HL-60 (cell line): ENCODE results near the gene AMBP.

Source experiments
- DNase-seq, 2 experiments: peaks; one replicate each; pipeline ENCODE4 v3.0.0-alpha.2; 2010 to 2020; ENCODE audit warnings: low read depth in 1 of 2, low spot score in 1 of 2
- H3K27ac ChIP-seq: fragments of 250-450 bp; sonication (Bioruptor Pico); replicated peaks from 2 replicates; pipeline ENCODE4 v1.5.1; 2020; ENCODE audit warnings: mild to moderate bottlenecking, moderate library complexity
- H3K27me3 ChIP-seq: fragments of 250-450 bp; sonication (Bioruptor Pico); 2 replicates; pipeline ENCODE4 v1.5.1; 2021; ENCODE audit warnings: mild to moderate bottlenecking, moderate library complexity; ENCODE audit not compliant: insufficient read depth, poor library complexity, severe bottlenecking
- H3K4me3 ChIP-seq: replicated peaks from 2 replicates; pipeline ENCODE4 v1.5.1; 2011; ENCODE audit warnings: mild to moderate bottlenecking, control low read depth, low read length; ENCODE audit not compliant: insufficient read depth
- GABPA ChIP-seq: IDR thresholded peaks from 2 replicates; pipeline ENCODE4 v1.6.1; 2012; ENCODE audit warnings: low read depth
- POLR2AphosphoS5 ChIP-seq: IDR thresholded peaks from 2 replicates; pipeline ENCODE4 v1.6.1; 2012; ENCODE audit warnings: low read depth
- SPI1 ChIP-seq: IDR thresholded peaks from 2 replicates; pipeline ENCODE4 v1.6.1; 2012; ENCODE audit warnings: low read depth, mild to moderate bottlenecking, borderline replicate concordance
- TF ChIP-seq, protein P1 (sequence below): IDR thresholded peaks from one replicate; pipeline ENCODE4 v1.5.1; 2011; ENCODE audit warnings: low read length, control low read depth, inconsistent platforms; ENCODE audit not compliant: insufficient read depth
- TF ChIP-seq, protein P2 (sequence below): IDR thresholded peaks from 2 replicates; pipeline ENCODE4 v1.6.1; 2012; ENCODE audit warnings: low read depth; ENCODE audit not compliant: insufficient replicate concordance

The AMBP gene

DNA sequence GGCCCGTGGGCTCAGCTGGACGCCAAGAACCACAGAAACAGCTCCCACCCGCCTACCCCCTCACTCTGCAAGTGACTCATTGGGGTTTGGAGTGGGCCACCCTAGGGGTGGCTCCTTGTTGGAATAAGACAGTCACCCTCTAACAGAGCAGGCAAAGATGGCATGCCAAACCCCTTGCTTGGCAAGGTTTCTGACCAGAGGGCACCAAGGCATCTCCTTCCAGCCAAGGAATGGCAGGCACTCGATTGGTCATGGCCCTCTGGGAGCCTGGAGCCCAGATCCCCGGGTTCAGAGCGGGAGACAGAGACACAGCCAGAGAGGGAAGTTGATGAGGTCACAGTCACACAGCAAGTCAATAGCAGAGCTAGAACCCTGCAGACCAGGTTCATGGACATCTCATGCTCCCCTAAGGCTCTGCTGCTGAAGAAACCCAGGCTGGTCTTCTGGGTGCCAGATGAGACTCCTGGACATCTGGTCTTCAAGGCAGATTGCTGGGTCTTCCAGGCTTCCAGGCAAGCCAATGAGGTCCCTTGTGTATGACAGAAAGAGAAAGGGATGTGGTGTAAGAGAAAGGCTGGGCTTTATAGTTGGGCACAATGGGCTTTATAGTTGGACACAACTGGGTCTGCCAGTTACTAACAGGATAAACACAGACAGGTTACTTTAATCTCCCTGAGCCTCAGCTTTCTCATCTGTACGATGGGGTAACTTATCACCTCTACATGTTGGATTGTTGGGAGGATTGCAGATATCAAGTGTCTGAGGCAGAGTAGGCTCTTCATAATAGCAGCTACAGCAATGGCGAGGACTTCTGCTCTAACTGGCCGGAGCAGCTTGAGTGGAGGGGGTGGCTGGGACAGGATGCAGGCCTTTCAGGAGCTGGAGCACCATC is 44.3 kb upstream of the AMBP start:
- Histone ChIP-seq H3K27me3 (peaks cover 2% of the 10 kb centered on the region), H3K4me3 (no peak overlapping the region), H3K27ac (no peak overlapping the region)
- DNase-seq, result no peak
- TF ChIP-seq, protein P1, sequence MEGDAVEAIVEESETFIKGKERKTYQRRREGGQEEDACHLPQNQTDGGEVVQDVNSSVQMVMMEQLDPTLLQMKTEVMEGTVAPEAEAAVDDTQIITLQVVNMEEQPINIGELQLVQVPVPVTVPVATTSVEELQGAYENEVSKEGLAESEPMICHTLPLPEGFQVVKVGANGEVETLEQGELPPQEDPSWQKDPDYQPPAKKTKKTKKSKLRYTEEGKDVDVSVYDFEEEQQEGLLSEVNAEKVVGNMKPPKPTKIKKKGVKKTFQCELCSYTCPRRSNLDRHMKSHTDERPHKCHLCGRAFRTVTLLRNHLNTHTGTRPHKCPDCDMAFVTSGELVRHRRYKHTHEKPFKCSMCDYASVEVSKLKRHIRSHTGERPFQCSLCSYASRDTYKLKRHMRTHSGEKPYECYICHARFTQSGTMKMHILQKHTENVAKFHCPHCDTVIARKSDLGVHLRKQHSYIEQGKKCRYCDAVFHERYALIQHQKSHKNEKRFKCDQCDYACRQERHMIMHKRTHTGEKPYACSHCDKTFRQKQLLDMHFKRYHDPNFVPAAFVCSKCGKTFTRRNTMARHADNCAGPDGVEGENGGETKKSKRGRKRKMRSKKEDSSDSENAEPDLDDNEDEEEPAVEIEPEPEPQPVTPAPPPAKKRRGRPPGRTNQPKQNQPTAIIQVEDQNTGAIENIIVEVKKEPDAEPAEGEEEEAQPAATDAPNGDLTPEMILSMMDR, result no peak
- TF ChIP-seq POLR2AphosphoS5 (no peak), GABPA (no peak), SPI1 (no peak)
- TF ChIP-seq, protein P2, sequence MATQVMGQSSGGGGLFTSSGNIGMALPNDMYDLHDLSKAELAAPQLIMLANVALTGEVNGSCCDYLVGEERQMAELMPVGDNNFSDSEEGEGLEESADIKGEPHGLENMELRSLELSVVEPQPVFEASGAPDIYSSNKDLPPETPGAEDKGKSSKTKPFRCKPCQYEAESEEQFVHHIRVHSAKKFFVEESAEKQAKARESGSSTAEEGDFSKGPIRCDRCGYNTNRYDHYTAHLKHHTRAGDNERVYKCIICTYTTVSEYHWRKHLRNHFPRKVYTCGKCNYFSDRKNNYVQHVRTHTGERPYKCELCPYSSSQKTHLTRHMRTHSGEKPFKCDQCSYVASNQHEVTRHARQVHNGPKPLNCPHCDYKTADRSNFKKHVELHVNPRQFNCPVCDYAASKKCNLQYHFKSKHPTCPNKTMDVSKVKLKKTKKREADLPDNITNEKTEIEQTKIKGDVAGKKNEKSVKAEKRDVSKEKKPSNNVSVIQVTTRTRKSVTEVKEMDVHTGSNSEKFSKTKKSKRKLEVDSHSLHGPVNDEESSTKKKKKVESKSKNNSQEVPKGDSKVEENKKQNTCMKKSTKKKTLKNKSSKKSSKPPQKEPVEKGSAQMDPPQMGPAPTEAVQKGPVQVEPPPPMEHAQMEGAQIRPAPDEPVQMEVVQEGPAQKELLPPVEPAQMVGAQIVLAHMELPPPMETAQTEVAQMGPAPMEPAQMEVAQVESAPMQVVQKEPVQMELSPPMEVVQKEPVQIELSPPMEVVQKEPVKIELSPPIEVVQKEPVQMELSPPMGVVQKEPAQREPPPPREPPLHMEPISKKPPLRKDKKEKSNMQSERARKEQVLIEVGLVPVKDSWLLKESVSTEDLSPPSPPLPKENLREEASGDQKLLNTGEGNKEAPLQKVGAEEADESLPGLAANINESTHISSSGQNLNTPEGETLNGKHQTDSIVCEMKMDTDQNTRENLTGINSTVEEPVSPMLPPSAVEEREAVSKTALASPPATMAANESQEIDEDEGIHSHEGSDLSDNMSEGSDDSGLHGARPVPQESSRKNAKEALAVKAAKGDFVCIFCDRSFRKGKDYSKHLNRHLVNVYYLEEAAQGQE, result no peak

DNA sequence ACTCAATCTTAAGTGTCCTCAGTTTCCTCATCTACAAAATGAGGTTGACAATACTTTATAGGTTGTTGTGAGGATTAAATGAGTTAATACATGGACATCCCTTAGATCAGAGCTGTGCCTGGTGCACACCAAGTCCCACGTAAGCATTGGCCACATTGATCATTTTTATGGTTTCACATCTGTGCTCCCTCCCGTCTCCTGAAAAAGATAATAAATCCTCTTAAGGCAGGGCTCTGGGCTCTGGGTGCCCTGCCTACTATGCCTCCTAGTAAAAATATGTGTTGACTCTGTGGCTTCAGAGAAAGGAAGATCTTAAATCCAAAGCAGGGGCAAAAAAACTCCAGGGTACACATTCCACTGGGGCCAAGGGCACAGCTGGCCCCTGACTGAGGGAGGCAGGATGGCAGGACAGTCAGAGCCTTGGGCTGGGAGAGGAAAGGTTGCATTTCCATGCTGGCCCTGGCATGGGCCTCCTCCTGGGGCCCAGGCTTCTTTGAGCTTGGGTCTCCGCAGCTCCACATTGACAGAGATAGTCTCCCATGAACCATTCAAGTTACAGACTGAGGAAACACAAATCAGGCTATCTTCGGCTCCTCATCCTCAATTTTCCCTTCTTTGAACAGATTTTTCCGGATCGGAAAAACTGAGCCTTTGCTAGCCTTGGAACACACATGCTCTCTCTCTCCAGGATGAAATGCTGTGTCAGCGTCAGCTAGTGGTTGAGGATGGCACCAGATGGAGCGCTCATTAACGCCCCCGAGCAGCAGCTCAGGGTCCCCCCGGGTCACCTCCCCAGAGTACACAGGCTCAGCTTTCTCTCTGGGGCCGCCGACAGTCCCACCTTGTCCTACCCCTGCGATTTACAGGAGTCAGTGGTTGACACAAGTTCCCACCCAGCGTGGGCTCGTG is 43.4 kb upstream of the AMBP start:
- Histone ChIP-seq H3K27ac (no peak overlapping the region), H3K27me3 (peaks cover 2% of the 10 kb centered on the region), H3K4me3 (no peak overlapping the region)
- TF ChIP-seq, protein P2, result no peak
- TF ChIP-seq, protein P1, result no peak
- TF ChIP-seq GABPA (no peak), POLR2AphosphoS5 (no peak), SPI1 (no peak)
- no peak for DNase-seq

DNA sequence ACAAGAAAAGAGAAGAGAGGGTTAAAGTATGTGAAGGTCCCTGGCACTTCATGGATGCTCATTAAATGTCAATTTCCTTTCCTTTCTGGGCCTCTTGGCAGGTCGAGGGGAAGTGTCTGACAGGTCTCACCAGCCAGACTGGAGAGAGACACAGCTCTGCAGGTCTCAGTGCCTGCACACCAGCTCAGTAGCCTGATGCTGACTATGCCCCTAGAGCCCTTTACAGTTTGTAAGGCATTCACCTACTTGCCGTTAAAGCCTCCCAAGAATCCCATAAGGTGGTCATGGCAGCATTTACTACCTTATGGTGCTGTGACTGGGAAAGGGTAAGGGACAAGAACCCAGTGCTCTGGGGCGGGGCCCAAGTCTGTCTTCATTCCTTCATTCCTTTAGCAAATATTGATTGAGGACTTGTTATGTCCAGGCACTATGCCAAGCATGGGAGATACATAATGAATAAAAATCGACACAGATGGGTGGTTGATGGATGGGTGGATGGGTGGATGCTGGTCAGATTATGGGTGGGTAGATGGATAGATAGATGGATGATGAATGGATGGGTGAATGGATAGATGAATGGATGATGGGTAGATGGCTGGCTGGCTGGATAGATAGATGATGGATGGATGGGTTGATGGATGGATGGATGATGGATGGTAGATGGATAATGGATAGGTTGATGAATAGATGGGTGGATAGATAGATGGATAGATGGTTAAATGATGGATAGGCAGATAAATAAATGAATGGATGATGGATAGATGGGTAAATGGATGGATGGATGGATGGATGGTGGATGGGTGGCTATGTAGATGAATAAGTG is 42.3 kb upstream of the AMBP start:
- Histone ChIP-seq H3K4me3 (no peak overlapping the region), H3K27ac (no peak overlapping the region), H3K27me3 (peaks cover 2% of the 10 kb centered on the region)
- DNase-seq, result no peak
- TF ChIP-seq POLR2AphosphoS5 (no peak), SPI1 (no peak), GABPA (no peak)
- TF ChIP-seq, protein P2, result no peak
- TF ChIP-seq, protein P1, result no peak
